Fibroblast of lung (primary cell): ENCODE measurements around the gene KCMF1.

Source experiments
- EZH2 ChIP-seq: IDR thresholded peaks from 2 replicates; pipeline ENCODE4 v1.5.1; 2012; ENCODE audit warnings: low read length, control low read depth, mild to moderate bottlenecking; ENCODE audit errors: missing control alignments
- TF ChIP-seq, protein P1 (sequence below), 2 donors: IDR thresholded peaks in 1 of 2; conservative IDR thresholded peaks in 1 of 2; 1 replicate in 1 of 2; 2 replicates in 1 of 2; pipeline ENCODE4 v1.5.1; 2011 to 2012; ENCODE audit warnings: low read length in 2 of 2, control low read depth in 1 of 2, inconsistent platforms in 1 of 2, low read depth in 1 of 2, mild to moderate bottlenecking in 1 of 2

DNA sequence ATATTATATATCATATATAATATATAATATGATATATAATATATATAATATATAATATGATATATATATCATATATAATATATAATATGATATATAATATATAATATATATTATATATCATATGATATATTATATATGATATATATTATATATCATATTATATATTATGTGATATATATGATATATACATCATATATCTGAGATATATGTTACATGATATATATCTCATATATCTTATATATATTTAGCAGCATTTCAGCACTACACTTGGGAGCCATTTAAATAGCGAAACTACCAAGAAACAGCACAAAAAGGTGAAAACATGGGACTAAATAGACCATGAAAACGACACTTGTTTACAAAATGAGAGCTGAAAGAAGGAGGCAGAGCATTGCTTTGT, 37.3 kb downstream of the KCMF1 start:
- no peak for TF ChIP-seq EZH2
- TF ChIP-seq, protein P1, sequence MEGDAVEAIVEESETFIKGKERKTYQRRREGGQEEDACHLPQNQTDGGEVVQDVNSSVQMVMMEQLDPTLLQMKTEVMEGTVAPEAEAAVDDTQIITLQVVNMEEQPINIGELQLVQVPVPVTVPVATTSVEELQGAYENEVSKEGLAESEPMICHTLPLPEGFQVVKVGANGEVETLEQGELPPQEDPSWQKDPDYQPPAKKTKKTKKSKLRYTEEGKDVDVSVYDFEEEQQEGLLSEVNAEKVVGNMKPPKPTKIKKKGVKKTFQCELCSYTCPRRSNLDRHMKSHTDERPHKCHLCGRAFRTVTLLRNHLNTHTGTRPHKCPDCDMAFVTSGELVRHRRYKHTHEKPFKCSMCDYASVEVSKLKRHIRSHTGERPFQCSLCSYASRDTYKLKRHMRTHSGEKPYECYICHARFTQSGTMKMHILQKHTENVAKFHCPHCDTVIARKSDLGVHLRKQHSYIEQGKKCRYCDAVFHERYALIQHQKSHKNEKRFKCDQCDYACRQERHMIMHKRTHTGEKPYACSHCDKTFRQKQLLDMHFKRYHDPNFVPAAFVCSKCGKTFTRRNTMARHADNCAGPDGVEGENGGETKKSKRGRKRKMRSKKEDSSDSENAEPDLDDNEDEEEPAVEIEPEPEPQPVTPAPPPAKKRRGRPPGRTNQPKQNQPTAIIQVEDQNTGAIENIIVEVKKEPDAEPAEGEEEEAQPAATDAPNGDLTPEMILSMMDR (conservative IDR thresholded peaks at IDR 0.05 in 1 of 2, IDR thresholded peaks at IDR 0.05 in 1 of 2; ENCODE audit: low read depth in 1 of 2, low read length in 2 of 2): no peak
